Astrocyte (in vitro differentiated cells and primary cell): Measurements from ENCODE around the gene TAF4.
"Not testable (repeated sequence)": the region's sequence is repeated elsewhere in the genome, so short reads cannot be mapped to it uniquely, and the experiment has no call there.

Experiments
- EZH2 ChIP-seq: IDR thresholded peaks from 2 replicates; pipeline ENCODE4 v1.6.1; 2012; ENCODE audit warnings: mild to moderate bottlenecking, low read length, inconsistent platforms; ENCODE audit not compliant: insufficient read depth
- TF ChIP-seq, protein P1 (sequence below): IDR thresholded peaks from 2 replicates; pipeline ENCODE4 v1.5.1; 2011; ENCODE audit warnings: low read depth, mild to moderate bottlenecking, inconsistent platforms, low read length, moderate library complexity; ENCODE audit not compliant: insufficient read depth

DNA sequence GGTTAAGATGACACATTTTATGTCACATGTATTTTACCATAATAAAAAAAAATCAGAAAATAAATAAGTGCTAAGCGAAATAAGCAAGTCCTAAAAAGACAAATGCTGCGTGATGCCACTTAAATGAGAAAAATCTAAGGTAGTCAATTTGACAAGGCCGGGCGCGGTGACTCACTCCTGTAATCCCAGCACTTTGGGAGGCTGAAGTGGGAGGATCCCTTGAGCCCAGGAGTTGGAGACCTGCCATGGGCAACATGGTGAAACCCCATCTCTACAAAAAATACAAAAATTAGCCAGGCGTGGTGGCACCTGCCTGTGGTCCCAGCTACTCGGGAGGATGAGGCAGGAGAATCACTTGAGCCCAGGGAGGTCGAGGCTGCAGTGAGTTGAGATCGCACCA lies 18.5 kb upstream of the TAF4 start:
- not testable (repeated sequence) for TF ChIP-seq EZH2
- TF ChIP-seq, protein P1, sequence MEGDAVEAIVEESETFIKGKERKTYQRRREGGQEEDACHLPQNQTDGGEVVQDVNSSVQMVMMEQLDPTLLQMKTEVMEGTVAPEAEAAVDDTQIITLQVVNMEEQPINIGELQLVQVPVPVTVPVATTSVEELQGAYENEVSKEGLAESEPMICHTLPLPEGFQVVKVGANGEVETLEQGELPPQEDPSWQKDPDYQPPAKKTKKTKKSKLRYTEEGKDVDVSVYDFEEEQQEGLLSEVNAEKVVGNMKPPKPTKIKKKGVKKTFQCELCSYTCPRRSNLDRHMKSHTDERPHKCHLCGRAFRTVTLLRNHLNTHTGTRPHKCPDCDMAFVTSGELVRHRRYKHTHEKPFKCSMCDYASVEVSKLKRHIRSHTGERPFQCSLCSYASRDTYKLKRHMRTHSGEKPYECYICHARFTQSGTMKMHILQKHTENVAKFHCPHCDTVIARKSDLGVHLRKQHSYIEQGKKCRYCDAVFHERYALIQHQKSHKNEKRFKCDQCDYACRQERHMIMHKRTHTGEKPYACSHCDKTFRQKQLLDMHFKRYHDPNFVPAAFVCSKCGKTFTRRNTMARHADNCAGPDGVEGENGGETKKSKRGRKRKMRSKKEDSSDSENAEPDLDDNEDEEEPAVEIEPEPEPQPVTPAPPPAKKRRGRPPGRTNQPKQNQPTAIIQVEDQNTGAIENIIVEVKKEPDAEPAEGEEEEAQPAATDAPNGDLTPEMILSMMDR: not testable (repeated sequence)
